Mucosa of stomach (tissue), 1 donor: Measurements from ENCODE around the gene COL4A4.

Source experiments
- H3K27me3 ChIP-seq: one replicate; pipeline ENCODE4 v1.7.0; 2013; ENCODE audit warnings: mild to moderate bottlenecking, low read length; ENCODE audit not compliant: control insufficient read depth, insufficient read depth
- H3K36me3 ChIP-seq: one replicate; pipeline ENCODE4 v1.7.0; 2013; ENCODE audit warnings: low read length; ENCODE audit not compliant: control insufficient read depth, insufficient read depth
- H3K4me1 ChIP-seq: one replicate; pipeline ENCODE4 v1.7.0; 2013; ENCODE audit warnings: mild to moderate bottlenecking, low read length; ENCODE audit not compliant: control insufficient read depth, insufficient read depth
- H3K4me3 ChIP-seq: one replicate; pipeline ENCODE4 v1.7.0; 2013; ENCODE audit warnings: low read length
- H3K9ac ChIP-seq: one replicate; pipeline ENCODE4 v1.7.0; 2013; ENCODE audit warnings: mild to moderate bottlenecking, low read length, moderate library complexity
- H3K9me3 ChIP-seq: one replicate; pipeline ENCODE4 v1.7.0; 2013; ENCODE audit warnings: mild to moderate bottlenecking, low read length, moderate library complexity; ENCODE audit not compliant: control insufficient read depth
- donor health status: Pancreatic carcinoma.

COL4A4 gene

DNA sequence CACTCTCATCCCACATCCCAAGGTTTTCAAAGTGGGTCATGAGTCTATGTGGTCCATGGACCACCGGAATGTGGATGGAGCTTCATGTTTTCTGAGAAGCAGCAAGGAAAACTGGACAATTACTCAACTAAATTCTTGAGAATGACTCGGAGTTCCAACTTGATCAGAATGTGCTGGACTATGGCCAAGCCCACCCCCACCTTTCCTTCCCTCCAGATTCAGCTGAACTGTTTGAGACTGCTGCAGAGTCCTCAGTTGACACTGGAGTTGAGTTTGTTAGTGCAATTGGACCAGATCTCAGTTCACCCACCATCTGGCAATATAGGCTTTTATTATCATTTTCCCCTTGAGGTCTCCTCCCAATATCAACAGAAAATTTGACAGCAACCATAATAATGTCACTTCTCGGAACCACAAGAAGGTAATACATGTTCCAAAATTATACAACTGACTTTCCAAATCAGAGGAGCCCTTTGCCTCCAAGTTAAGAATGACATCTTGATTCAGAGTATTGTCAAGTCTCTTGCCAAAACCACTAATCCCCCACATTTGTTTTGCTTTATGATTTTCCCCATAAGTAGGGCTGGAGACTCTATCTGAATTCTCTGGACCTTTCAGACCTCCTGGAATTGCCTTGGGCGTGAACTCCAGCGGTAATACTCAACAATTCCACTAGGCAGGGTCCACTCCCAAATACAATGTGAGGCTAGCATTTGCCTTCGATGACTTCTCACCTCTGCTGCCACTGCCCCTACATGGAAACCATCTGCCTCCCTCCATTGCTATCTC is 8.8 kb downstream of the COL4A4 start:
- no peak overlapping the region for H3K9ac ChIP-seq
- H3K27me3 ChIP-seq, result no peaks in the 10 kb centered on the region
- peaks cover 7% of the 10 kb centered on the region for H3K4me1 ChIP-seq
- H3K4me3 ChIP-seq, result no peak overlapping the region
- H3K9me3 ChIP-seq, result no peaks in the 10 kb centered on the region
- H3K36me3 ChIP-seq, result no peaks in the 10 kb centered on the region

- Histone ChIP-seq H3K4me1 (peaks cover 7% of the 10 kb centered on the region), H3K4me3 (no peak overlapping the region), H3K36me3 (no peaks in the 10 kb centered on the region), H3K9ac (no peak overlapping the region), H3K9me3 (no peaks in the 10 kb centered on the region), H3K27me3 (no peaks in the 10 kb centered on the region)
Observed at GRCh38 chr2:227153758-227154486, 10.1 kb downstream of the COL4A4 start.

GRCh38 chr2:227153307-227153706 is 10.7 kb downstream of the COL4A4 start:
- Histone ChIP-seq H3K4me1 (peaks cover 7% of the 10 kb centered on the region), H3K9me3 (no peaks in the 10 kb centered on the region), H3K9ac (no peak overlapping the region), H3K4me3 (no peak overlapping the region), H3K36me3 (no peaks in the 10 kb centered on the region), H3K27me3 (no peaks in the 10 kb centered on the region)

GRCh38 chr2:227152093-227152766 is 11.8 kb downstream of the COL4A4 start:
- peaks cover 7% of the 10 kb centered on the region for H3K4me1 ChIP-seq
- H3K4me3 ChIP-seq, result no peak overlapping the region
- no peaks in the 10 kb centered on the region for H3K9me3 ChIP-seq
- H3K27me3 ChIP-seq, result no peaks in the 10 kb centered on the region
- H3K9ac ChIP-seq, result no peak overlapping the region
- no peaks in the 10 kb centered on the region for H3K36me3 ChIP-seq

GRCh38 chr2:227150222-227150936 is 13.6 kb downstream of the COL4A4 start:
- Histone ChIP-seq H3K36me3 (no peaks in the 10 kb centered on the region), H3K4me3 (no peak overlapping the region), H3K9ac (no peak overlapping the region), H3K4me1 (peaks cover 7% of the 10 kb centered on the region), H3K27me3 (no peaks in the 10 kb centered on the region), H3K9me3 (no peaks in the 10 kb centered on the region)

GRCh38 chr2:227148106-227148505 is 15.9 kb downstream of the COL4A4 start:
- Histone ChIP-seq H3K27me3 (no peaks in the 10 kb centered on the region), H3K9ac (no peak overlapping the region), H3K4me1 (no peaks in the 10 kb centered on the region), H3K36me3 (no peaks in the 10 kb centered on the region), H3K4me3 (no peak overlapping the region), H3K9me3 (no peaks in the 10 kb centered on the region)

GRCh38 chr2:227147023-227147422 is 17.0 kb downstream of the COL4A4 start:
- H3K9me3 ChIP-seq, result no peaks in the 10 kb centered on the region
- H3K36me3 ChIP-seq, result no peaks in the 10 kb centered on the region
- no peak overlapping the region for H3K9ac ChIP-seq
- H3K4me3 ChIP-seq, result no peak overlapping the region
- H3K4me1 ChIP-seq, result no peaks in the 10 kb centered on the region
- no peaks in the 10 kb centered on the region for H3K27me3 ChIP-seq

GRCh38 chr2:227146456-227146855 is 17.5 kb downstream of the COL4A4 start:
- no peaks in the 10 kb centered on the region for H3K36me3 ChIP-seq
- no peaks in the 10 kb centered on the region for H3K4me1 ChIP-seq
- H3K27me3 ChIP-seq, result no peaks in the 10 kb centered on the region
- H3K9me3 ChIP-seq, result no peaks in the 10 kb centered on the region
- H3K9ac ChIP-seq, result no peak overlapping the region
- H3K4me3 ChIP-seq, result no peak overlapping the region

- H3K4me3 ChIP-seq, result no peak overlapping the region
- H3K4me1 ChIP-seq, result no peaks in the 10 kb centered on the region
- H3K9ac ChIP-seq, result no peak overlapping the region
- H3K36me3 ChIP-seq, result no peaks in the 10 kb centered on the region
- H3K9me3 ChIP-seq, result no peaks in the 10 kb centered on the region
- H3K27me3 ChIP-seq, result no peaks in the 10 kb centered on the region
Observed at GRCh38 chr2:227143895-227144294, 20.1 kb downstream of the COL4A4 start.

DNA sequence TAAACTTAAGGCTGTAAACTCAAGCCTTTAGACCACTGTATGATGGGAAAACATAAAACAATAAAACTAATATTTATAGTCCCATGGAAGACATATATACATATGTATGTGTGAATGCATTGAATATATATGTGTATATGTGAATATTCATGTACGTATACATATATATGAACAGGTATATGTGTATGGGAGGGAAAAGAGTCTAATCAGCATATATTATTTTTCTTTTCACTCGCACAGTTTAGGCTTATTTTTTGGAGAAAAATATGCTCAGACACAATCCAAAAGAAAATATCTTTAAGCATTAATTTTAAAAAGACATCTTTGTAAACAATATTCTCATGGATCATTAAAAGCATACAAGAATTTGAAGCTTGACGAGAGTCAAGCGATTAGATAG is 22.7 kb downstream of the COL4A4 start:
- Histone ChIP-seq H3K9ac (no peak overlapping the region), H3K36me3 (no peaks in the 10 kb centered on the region), H3K9me3 (no peaks in the 10 kb centered on the region), H3K4me3 (no peak overlapping the region), H3K27me3 (no peaks in the 10 kb centered on the region), H3K4me1 (no peaks in the 10 kb centered on the region)

GRCh38 chr2:227134591-227134990 is 29.4 kb downstream of the COL4A4 start:
- Histone ChIP-seq H3K4me1 (no peaks in the 10 kb centered on the region), H3K36me3 (no peaks in the 10 kb centered on the region), H3K27me3 (no peaks in the 10 kb centered on the region), H3K4me3 (no peak overlapping the region), H3K9me3 (no peaks in the 10 kb centered on the region), H3K9ac (no peak overlapping the region)
